ENCODE data around the gene WWTR1.

The WWTR1 gene

DNA sequence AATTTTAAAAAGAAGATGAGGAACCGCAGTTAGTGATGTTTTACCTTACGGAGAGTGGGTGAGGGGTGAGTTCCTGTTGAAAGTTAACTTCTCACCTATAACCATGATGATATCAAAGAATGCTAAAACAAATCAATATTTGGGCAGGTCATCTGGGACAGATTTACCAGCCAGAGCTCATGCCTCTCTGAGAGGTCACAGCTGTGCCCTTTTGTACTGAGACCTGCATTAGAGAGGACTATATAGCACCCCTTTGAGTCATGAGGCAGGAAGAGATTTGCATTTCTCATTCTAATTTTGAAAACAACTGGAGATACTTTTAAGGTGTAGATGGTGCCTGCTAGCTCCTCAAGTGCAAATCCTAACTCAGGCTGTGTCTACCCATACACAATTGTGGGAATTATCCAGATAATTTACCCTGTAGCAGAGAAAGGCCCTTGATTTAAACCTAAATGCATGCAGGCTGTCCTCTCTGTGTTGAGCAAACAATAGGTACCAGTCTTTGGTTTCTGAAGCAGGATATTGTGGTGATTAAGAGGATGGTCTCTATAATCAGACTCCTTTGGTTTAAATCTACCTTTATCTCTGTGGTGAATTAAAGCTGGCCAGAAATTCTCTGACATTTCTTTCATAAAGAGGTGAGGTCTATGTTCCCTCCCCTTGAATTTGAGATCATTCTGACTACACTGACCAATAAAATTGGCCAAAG is 189.2 kb downstream of the WWTR1 start:
- in situ Hi-C loops (cut with MboI; ENCODE audit: low sequenced_read_pairs), result no loop called here
- no peak for DNase-seq (ENCODE audit: low spot score in 2 of 2)

More for the DNA sequence above, 189.2 kb downstream of the WWTR1 start:
- Histone ChIP-seq H3K9me3 (no peaks in the 10 kb centered on the region), H3K36me3 (replicated peaks) (no peaks in the 10 kb centered on the region), H3K27me3 (ENCODE audit: low read depth) (no peaks in the 10 kb centered on the region), H3K4me1 (peaks cover 16% of the 10 kb centered on the region), H3K4me3 (no peak overlapping the region)
